Duodenal mucosa (tissue), 2 donors: ENCODE data around the gene PRODH2.
"Not testable (repeated sequence)": the region's sequence is repeated elsewhere in the genome, so short reads cannot be mapped to it uniquely, and the experiment has no call there.

Source experiments
- H3K27ac ChIP-seq: one replicate; pipeline ENCODE4 v1.7.0; 2013; ENCODE audit warnings: low read depth, low read length
- H3K27me3 ChIP-seq, 2 donors: one replicate each; pipeline ENCODE4 v1.7.0; 2013; ENCODE audit warnings: low read length in 2 of 2, control low read depth in 1 of 2; ENCODE audit not compliant: insufficient read depth in 2 of 2, control insufficient read depth in 1 of 2
- H3K36me3 ChIP-seq, 2 donors: one replicate each; pipeline ENCODE4 v1.7.0; 2013; ENCODE audit warnings: low read length in 2 of 2, control low read depth in 1 of 2; ENCODE audit not compliant: insufficient read depth in 2 of 2, control insufficient read depth in 1 of 2
- H3K4me1 ChIP-seq, 2 donors: one replicate each; pipeline ENCODE4 v1.7.0; 2013; ENCODE audit warnings: low read length in 2 of 2, control low read depth in 1 of 2; ENCODE audit not compliant: insufficient read depth in 2 of 2, control insufficient read depth in 1 of 2
- H3K4me3 ChIP-seq, 2 donors: one replicate each; pipeline ENCODE4 v1.7.0; 2013; ENCODE audit warnings: low read length in 2 of 2, low read depth in 1 of 2
- H3K9ac ChIP-seq, 2 donors: one replicate each; pipeline ENCODE4 v1.7.0; 2013; ENCODE audit warnings: low read length in 2 of 2, low read depth in 1 of 2
- H3K9me3 ChIP-seq, 2 donors: one replicate each; pipeline ENCODE4 v1.7.0; 2013; ENCODE audit warnings: low read length in 2 of 2, control low read depth in 1 of 2; ENCODE audit not compliant: control insufficient read depth in 1 of 2

The PRODH2 gene

GRCh38 chr19:35774274-35775045 is 38.2 kb downstream of the PRODH2 start:
- Histone ChIP-seq H3K4me1 (peaks cover 12 to 14% of the 10 kb centered on the region in 2 donors), H3K36me3 (peaks cover 0 to 4% of the 10 kb centered on the region in 2 donors), H3K27me3 (no peaks in the 10 kb centered on the region), H3K27ac (no peak overlapping the region), H3K9me3 (no peaks in the 10 kb centered on the region), H3K9ac (no peak overlapping the region), H3K4me3 (peak overlapping the region; percentile 58 to 68)

DNA sequence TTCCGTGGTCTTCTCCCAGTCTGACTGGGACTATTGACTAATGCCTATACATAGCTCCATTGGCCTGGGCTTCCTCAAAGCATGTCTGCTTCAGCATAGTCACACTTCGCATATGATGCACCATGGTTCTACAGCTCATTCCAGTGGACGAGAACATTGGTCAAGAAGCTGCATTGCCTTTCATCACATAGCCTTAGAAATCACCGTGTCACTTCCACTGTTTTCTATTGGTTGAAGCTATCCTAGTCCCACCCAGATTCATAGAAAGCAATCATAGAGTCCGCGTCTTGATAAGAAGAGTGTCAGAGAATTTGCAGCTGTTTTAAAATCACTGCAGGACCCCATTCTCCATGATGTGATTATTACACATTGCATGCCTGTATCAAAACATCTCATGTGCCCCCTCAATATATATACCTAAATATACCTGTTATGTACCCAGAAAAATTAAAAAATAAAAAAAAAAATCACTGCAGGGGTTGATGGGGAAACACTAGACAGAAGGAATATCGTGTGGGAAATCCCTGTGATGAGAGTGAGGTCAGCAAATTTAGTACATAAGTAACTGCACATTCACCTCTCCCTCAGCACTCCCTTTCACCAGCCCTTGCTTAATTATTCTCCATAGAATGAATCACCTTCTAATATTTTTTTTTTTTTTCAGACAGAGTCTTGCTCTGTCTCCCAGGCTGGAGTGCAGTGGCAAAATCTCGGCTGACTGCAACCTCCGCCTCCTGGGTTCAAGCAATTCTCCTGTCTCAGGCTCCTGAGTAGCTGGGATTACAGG is 39.4 kb downstream of the PRODH2 start:
- Histone ChIP-seq H3K27me3 (no peaks in the 10 kb centered on the region), H3K9ac (no peak overlapping the region), H3K27ac (no peak overlapping the region), H3K4me3 (no peak overlapping the region), H3K36me3 (peaks cover 0 to 3% of the 10 kb centered on the region in 2 donors), H3K9me3 (no peaks in the 10 kb centered on the region), H3K4me1 (peaks cover 12 to 14% of the 10 kb centered on the region in 2 donors)

- not testable (repeated sequence) for H3K27me3 ChIP-seq, H3K9me3 ChIP-seq, H3K27ac ChIP-seq, H3K36me3 ChIP-seq, H3K4me3 ChIP-seq, H3K9ac ChIP-seq
- peaks cover 12 to 14% of the 10 kb centered on the region in 2 donors for H3K4me1 ChIP-seq
Measured at GRCh38 chr19:35772362-35772761, 40.3 kb downstream of the PRODH2 start.

DNA sequence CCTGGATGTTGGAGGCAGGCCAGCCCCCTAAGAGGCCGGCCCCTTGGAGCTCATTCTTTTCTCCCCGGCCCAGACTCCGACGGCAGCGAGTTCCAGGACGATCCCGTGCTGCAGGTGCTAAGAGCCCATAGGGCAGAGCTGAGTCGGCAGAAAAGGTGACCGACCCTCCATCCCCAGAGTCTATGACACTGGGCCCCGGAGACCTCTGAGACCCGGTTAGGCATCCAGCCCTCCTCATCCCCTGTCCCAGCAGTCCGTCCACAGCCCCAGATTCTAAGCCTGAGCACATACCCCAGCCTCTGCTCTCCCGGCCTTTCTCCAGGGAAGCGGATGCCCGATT is 44.6 kb downstream of the PRODH2 start:
- Histone ChIP-seq H3K4me3 (no peak overlapping the region), H3K4me1 (no peaks in the 10 kb centered on the region), H3K27me3 (no peaks in the 10 kb centered on the region), H3K9me3 (no peaks in the 10 kb centered on the region), H3K9ac (no peak overlapping the region), H3K36me3 (peaks cover 5 to 16% of the 10 kb centered on the region in 2 donors), H3K27ac (no peak overlapping the region)

- peaks cover 5 to 16% of the 10 kb centered on the region in 2 donors for H3K36me3 ChIP-seq
- H3K9ac ChIP-seq: no peak overlapping the region
- no peaks in the 10 kb centered on the region for H3K27me3 ChIP-seq
- no peak overlapping the region for H3K27ac ChIP-seq
- no peaks in the 10 kb centered on the region for H3K9me3 ChIP-seq
- H3K4me3 ChIP-seq: no peak overlapping the region
- H3K4me1 ChIP-seq: no peaks in the 10 kb centered on the region
Measured at GRCh38 chr19:35767288-35768081, 45.2 kb downstream of the PRODH2 start.

DNA sequence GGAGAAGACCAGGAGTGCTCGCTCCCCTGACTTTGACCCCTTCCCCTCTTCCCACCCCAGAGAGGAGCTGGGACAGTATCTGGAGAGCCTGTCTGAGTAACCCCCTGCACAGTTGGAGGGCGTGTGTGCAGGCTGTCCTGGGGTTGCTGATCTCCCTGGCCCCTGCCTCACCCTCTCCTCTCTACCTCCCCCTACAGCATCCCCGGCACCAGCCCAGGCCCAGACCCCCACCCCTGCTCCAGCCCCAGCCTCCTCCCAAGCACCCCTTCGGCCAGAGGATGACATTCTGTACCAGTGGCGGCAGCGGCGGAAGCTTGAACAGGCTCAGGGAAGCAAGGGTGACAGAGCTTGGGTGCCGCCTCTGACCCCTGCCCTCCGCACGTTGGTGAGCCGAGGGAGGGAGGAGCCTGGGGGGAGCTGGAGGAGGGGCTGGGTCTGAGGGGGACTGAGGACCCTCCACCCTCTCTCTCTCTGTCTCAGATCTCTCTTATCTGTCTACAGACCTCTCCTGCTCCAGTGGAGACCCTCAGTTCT is 46.0 kb downstream of the PRODH2 start:
- Histone ChIP-seq H3K9ac (no peak overlapping the region), H3K27ac (no peak overlapping the region), H3K4me3 (no peak overlapping the region), H3K36me3 (peaks cover 9 to 23% of the 10 kb centered on the region in 2 donors), H3K27me3 (no peaks in the 10 kb centered on the region), H3K4me1 (no peaks in the 10 kb centered on the region), H3K9me3 (no peaks in the 10 kb centered on the region)

GRCh38 chr19:35764432-35765315 is 48.0 kb downstream of the PRODH2 start:
- Histone ChIP-seq H3K9ac (no peak overlapping the region), H3K4me1 (peaks cover 1 to 2% of the 10 kb centered on the region in 2 donors), H3K4me3 (no peak overlapping the region), H3K27me3 (no peaks in the 10 kb centered on the region), H3K36me3 (peaks cover 9 to 28% of the 10 kb centered on the region in 2 donors), H3K9me3 (no peaks in the 10 kb centered on the region), H3K27ac (no peak overlapping the region)

GRCh38 chr19:35760711-35761349 is 51.8 kb downstream of the PRODH2 start:
- H3K9ac ChIP-seq: no peak overlapping the region
- no peak overlapping the region for H3K27ac ChIP-seq
- H3K9me3 ChIP-seq: no peaks in the 10 kb centered on the region
- no peak overlapping the region for H3K4me3 ChIP-seq
- H3K27me3 ChIP-seq: peaks cover 0 to 4% of the 10 kb centered on the region in 2 donors
- H3K4me1 ChIP-seq: peaks cover 18 to 28% of the 10 kb centered on the region in 2 donors
- H3K36me3 ChIP-seq: peaks cover 9 to 25% of the 10 kb centered on the region in 2 donors

DNA sequence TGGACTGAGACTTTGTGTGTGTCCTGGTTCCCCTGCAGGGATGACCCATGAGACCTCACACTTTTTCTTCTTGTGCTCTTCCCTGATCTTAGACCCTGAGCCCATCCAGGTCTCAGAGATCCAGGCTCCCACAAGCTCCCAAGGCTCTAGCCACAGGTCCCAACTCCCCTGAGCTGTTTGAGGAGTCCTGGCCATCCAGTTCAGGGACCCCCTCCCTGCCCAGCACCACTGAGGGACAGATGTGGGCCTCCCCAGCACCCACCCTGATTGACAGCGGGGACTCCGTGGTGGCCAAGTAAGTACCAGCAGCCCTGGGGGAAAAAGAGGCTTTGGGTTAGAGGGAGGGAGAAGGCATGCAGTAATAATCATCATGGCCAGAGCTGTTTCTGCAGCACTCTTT is 52.9 kb downstream of the PRODH2 start:
- H3K9ac ChIP-seq: no peak overlapping the region
- H3K27ac ChIP-seq: no peak overlapping the region
- H3K36me3 ChIP-seq: peaks cover 9 to 17% of the 10 kb centered on the region in 2 donors
- H3K27me3 ChIP-seq: peaks cover 0 to 4% of the 10 kb centered on the region in 2 donors
- peaks cover 23 to 31% of the 10 kb centered on the region in 2 donors for H3K4me1 ChIP-seq
- no peak overlapping the region for H3K4me3 ChIP-seq
- H3K9me3 ChIP-seq: no peaks in the 10 kb centered on the region
